Omental fat pad (tissue), 4 donors: ENCODE measurements around the gene BCAS4. TPM values are rescaled to one million over a fixed set of nuclear protein-coding genes. Genes with fewer than 3 reads are reported as not detected.

Experiments
- ATAC-seq: fragments of 150-250 bp; one replicate; pipeline ENCODE4 v1.9.1; 2016; ENCODE audit warnings: mild to moderate bottlenecking, moderate library complexity; ENCODE audit not compliant: low FRiP score
- DNase-seq: peaks from one replicate; pipeline ENCODE4 v3.0.0-alpha.2; 2019; ENCODE audit warnings: low spot score
- total RNA-seq, 4 donors: library from RNA; depleted of rRNA; stranded (reverse); fragments of >200 nt; gene quantifications; one replicate each; pipeline ENCODE4 v1.1.0, GENCODE V29; 2016
- TF ChIP-seq, protein P1 (sequence below), 3 donors: fragments of 450-650 bp; IDR thresholded peaks; one replicate each; pipeline ENCODE4 v1.5.1; 2016 to 2017; ENCODE audit warnings: antibody characterized with exemption in 3 of 3, mild to moderate bottlenecking in 3 of 3, moderate library complexity in 2 of 3

BCAS4 gene
- total RNA-seq, 4 donors from 2014 or later = 1.4 to 6.5 (median 3.1) TPM

DNA sequence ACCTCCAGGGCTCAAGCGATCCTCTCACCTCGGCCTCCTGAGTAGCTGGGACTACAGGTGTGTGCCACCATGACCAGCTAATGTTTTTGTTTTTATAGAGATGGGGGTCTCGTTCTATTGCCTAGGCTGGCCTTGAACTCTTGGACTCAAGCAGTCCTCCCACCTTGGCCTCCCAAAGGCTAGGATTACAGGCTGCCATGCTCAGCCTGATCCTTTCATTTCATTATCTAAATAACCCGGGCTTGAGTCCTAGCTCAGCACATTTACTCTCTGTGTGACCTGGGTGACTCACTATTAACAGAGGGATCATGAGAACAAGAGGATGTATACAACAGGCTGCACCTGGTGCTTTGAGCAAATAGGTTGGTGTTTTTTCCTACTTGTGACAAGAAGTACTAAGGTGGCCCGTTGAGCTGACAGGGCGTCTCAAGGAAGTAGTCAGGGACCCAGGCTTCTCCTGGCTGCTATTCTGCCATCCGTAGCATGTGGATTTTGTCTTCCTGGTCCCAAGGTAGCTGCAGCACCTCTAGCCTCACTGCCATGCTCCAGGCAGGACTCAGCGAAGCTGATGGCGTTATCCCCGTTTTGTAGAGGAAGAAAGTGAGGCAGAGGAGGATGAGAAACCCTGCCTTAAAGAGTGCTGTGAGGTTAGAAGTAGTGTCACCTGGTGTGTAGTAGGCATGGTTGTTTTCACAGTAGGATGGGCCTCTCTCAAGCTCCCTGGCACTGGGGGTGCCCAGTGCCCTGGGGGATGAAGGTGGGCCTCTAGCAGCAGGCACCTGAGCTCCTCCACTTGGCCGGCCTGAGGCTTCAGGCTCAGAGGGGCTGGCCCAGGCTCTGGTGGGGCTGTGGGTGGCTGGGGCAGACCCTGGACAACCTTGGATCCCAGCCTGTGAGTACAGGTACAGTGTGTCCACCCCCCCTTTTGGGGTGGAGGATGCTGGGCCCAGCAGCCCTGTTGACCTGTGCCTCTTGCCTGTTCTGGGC lies 73.9 kb downstream of the BCAS4 start:
- no peak for ATAC-seq
- no peak for DNase-seq
- TF ChIP-seq, protein P1, sequence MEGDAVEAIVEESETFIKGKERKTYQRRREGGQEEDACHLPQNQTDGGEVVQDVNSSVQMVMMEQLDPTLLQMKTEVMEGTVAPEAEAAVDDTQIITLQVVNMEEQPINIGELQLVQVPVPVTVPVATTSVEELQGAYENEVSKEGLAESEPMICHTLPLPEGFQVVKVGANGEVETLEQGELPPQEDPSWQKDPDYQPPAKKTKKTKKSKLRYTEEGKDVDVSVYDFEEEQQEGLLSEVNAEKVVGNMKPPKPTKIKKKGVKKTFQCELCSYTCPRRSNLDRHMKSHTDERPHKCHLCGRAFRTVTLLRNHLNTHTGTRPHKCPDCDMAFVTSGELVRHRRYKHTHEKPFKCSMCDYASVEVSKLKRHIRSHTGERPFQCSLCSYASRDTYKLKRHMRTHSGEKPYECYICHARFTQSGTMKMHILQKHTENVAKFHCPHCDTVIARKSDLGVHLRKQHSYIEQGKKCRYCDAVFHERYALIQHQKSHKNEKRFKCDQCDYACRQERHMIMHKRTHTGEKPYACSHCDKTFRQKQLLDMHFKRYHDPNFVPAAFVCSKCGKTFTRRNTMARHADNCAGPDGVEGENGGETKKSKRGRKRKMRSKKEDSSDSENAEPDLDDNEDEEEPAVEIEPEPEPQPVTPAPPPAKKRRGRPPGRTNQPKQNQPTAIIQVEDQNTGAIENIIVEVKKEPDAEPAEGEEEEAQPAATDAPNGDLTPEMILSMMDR (IDR thresholded peaks at IDR 0.05) = no peak

DNA sequence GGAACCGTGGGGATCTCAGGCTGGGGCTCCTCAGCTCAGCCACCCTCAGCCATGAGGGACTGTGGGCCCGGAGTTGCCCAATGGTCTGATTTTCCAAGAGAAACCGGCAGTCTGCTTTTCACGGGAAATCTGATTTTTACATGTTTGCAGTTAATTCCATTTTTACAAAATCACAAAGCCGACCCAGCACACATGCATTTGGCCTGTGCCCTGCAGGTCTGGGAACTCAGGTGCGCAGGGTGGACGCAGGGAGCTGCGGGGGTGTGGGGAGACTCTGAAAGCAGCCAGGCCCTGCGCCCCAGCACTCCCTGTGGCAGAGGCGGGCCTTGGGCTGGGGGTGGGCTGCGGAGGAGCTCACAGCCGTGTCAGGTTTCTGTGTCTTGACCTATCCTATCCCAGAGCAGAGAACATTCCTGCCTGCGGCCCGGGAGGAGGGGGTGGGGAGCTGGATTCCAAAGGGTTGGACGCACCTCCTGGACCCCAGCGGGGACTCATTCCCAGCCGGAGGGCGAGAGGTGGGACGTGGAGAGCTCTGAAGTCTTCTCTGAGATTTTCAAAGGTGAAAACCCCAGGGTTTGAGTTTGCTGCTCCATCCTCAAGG lies 75.8 kb downstream of the BCAS4 start:
- TF ChIP-seq, protein P1 (IDR thresholded peaks at IDR 0.05) = no peak
- no peak for DNase-seq
- ATAC-seq = peak; percentile 83

DNA sequence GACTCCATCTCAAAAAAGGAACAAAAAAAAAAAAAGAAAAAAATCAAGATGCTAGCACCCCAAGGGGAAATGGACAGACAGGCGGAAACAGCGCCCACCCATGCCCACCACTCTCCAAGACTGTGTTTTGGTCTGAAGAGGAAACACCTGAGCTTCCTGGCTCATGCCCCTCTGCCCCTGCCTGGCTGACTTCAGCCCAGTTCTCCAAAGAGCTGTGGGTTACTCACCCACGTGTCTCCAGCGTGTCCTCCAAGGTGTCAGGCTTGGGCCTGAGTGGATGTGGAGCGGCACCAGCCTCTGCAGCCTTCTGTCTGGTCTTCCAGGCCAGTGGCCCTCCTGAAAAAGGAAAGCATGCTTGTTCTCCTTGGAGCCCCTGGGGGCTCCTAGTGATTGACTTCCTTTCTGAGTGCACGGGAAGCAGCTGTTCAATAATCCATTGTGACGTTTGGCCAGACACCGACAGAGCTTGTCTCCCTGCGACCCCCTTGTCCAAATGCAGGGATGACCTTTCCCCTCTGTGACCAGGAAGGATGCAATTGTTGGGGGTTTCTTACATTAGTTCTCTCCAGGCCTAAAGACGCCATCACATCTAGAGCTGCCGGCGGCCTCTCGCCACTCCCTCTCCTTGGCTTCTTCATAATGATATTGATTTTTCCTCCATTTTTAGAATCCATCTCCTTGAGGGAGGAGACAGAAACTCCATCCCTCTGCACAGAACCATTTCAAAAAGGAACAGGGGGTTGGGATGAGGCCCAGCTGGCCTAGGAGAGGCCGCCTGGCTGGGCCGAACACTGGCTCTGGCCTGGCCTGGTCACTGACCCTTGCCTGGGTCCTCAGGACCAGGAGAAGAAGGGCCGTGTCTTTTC lies 77.9 kb downstream of the BCAS4 start:
- TF ChIP-seq, protein P1 (IDR thresholded peaks at IDR 0.05) = no peak
- ATAC-seq (no peak), DNase-seq (no peak)

DNA sequence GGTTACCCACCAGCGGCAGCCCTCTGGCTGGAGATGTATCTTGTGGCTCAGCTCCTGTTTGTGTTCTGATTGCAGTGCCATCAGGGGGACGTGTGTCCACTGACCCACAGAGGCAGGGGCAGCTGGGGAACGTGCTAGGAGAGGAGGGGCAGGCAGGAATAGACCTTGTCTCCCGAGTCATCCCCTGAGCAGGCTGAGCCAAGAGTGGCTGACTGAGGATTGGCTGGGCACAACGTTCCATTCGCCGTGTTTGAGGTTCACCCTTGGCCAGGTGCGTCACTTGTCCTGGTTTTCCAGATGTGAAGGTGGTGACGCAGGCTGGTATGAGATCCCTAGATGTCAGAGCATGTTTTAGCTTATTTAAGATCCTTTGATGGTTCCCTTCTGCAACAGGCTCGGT lies 78.7 kb downstream of the BCAS4 start:
- no peak for DNase-seq

DNA sequence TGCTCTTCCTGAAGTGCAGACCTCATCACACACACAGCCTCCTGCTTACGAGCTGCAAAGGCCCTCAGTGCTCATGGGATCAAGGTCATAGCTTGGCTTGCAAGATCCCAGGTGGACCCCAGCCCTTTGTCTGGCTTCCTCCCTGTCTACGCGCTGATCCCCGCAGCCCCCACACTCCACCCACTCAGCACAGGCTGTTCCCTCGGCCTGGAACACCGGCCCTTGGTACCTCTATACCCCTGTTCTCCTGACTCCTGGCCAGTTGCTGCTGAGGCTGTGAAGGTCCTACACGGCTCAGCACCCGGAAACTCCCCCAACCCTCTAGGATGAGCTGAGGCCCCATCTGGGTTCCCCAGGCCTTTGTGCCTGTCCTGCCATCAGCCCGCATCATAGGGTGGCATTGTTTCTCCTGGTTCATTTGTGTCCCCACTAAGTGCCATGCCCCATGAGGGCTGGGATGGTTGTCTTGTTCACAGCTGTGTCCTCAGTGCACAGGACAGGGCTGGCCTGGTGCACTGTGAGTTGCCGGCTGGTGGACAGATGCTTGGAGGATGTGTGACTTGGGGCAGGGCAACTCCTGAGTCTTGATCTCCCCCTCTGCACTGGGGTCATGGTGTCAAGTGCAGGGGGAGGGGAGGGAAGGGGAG lies 79.4 kb downstream of the BCAS4 start:
- DNase-seq (no peak), ATAC-seq (no peak)
- TF ChIP-seq, protein P1 (IDR thresholded peaks at IDR 0.05) = no peak

More for the DNA sequence above, 78.7 kb downstream of the BCAS4 start:
- TF ChIP-seq, protein P1 (IDR thresholded peaks at IDR 0.05) = no peak
- no peak for ATAC-seq
